ENCODE results near the gene HRH2. TPM values are rescaled to one million over a fixed set of nuclear protein-coding genes. Genes with fewer than 3 reads are reported as not detected.

The HRH2 gene
- total RNA-seq, 2 experiments from 2014 or later: 26.8 to 29.0 TPM

DNA sequence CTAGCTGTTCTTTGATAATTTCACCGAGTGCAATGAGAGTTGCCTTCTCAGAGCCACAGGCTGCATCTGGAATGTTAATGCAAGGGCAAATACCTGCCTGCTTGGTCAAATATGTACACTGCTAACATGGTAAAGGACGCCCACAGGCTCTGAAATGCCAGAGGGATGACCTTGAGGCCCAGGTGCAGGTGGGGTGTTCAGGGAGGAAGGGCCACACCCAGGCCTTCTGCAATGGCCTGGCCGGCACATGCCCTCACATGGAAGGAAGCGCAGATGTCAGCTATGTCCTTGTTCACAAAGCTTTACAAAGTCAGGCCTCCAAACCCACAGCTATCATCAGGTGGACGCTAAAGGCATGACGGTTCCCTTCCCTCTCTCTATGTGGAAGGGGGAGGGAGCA, 48.6 kb downstream of the HRH2 start:
- Mint-ChIP-seq H3K36me3 (peaks cover 17% of the 10 kb centered on the region), H3K9me3 (no peaks in the 10 kb centered on the region), H3K4me3 (no peak overlapping the region), H3K27ac (no peak overlapping the region), H3K27me3 (no peaks in the 10 kb centered on the region), H3K4me1 (no peaks in the 10 kb centered on the region)
- DNase-seq (no peak), ATAC-seq (ENCODE audit: low read depth) (no peak)
- POLR2A ChIA-PET: no interaction called here

DNA sequence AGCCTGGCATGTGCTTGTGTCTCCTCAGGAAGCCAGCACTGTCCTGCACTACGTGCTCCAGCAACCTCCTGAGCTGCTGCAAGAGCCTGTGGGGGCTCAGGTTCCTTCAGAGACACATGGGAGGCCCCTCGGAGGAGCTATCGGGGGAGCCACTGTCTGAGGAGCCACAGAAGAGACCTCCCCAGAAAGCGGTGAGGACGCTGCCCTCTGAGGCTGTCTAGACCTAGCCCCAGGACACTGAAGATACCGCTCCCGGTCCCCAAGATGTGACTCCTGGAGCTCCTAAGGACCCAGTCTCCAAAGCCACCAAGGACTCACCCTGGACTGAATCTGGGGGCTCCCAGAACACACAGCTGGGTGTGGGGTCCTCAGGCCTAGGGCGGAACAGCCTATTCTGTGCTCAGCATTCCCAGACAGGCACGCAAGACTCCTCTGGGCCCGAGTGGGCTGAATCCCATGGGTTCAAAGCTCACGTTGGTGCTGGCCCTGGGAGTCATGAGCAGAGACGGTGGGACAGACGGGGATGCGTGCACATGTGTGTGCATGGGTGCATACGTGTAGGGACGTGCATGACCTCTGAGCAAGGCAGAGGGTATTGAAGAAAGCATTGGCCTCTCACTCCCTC, 50.0 kb downstream of the HRH2 start:
- POLR2A ChIA-PET: no interaction called here
- H3K27me3 Mint-ChIP-seq: no peaks in the 10 kb centered on the region
- H3K36me3 Mint-ChIP-seq: peaks cover 14% of the 10 kb centered on the region
- H3K4me1 Mint-ChIP-seq: no peaks in the 10 kb centered on the region
- DNase-seq (no peak), ATAC-seq (ENCODE audit: low read depth) (no peak)
- no peak overlapping the region for H3K27ac Mint-ChIP-seq
- H3K4me3 Mint-ChIP-seq: no peak overlapping the region
- H3K9me3 Mint-ChIP-seq: no peaks in the 10 kb centered on the region

DNA sequence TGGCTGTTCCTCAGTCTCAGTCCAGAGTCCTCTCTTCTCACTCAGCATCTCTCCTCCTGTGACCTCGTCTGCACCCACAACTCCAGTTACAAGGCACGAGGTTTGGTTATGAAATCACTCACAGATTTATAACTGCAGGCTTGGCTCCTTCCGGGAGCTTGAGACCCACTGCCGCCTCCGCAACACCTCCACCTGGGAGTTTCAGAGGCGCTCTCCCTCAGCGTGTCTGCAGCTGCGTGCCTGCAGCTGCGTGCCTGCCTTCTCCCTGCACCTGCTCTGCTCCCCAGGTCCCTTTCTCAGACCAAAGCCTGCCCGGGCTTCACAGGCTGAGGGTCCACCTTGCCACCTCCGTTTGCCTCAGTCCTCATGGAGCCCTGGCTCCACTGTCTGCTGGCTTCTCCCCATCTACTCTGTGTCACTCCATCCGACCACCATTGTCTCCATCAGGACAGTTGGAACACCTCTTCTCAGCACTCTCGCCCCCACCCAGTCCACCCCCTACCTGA, 51.5 kb downstream of the HRH2 start:
- DNase-seq (no peak), ATAC-seq (ENCODE audit: low read depth) (no peak)
- Mint-ChIP-seq H3K4me1 (no peaks in the 10 kb centered on the region), H3K27ac (no peak overlapping the region), H3K27me3 (no peaks in the 10 kb centered on the region), H3K36me3 (peaks cover 15% of the 10 kb centered on the region), H3K4me3 (no peak overlapping the region), H3K9me3 (peaks cover 4% of the 10 kb centered on the region)
- POLR2A ChIA-PET: no interaction called here

DNA sequence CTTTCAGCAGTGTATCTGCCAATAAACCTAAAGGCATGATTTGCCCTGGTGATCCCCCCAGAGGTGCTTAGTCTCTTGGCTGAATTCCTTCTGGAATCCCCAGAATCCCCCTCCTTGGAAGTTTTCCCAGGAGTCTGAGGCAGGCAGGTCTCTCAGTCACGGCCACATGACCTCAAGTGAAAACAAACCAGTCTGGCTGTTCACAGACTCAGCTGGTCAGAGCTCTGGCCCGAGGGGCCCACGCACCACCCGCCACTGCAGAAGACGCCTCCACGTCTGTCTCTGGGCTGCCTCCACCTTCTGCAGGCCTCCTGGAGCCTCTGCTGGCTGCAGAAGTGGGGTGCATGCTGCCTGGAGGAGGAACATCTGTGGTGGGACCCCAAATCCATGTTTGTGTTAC, 52.5 kb downstream of the HRH2 start:
- POLR2A ChIA-PET: no interaction called here

DNA sequence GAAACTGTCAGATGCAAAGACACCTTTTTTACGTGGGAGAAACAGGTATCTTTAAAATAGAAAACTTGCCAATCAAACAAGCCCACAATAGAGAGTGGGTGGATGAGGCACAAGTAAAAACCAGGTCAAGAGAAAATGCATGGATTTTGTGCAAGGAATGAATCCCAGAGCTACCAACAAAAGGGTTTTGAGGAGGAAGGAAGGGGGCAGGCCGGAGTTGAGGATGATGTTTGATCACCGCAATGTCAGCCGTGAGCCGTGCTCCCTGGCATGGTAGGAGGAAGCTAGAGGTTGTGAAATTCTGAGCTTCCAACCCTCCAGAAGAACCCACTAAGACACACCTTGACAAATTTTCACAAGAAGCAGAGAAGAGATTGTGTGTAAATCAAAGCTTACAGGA, 53.2 kb downstream of the HRH2 start:
- DNase-seq (peak; percentile 6), ATAC-seq (ENCODE audit: low read depth) (no peak)
- POLR2A ChIA-PET: no interaction called here
- no peaks in the 10 kb centered on the region for H3K4me1 Mint-ChIP-seq
- peaks cover 6% of the 10 kb centered on the region for H3K9me3 Mint-ChIP-seq
- H3K27me3 Mint-ChIP-seq: no peaks in the 10 kb centered on the region
- H3K27ac Mint-ChIP-seq: no peak overlapping the region
- peaks cover 18% of the 10 kb centered on the region for H3K36me3 Mint-ChIP-seq
- no peak overlapping the region for H3K4me3 Mint-ChIP-seq

More for the DNA sequence above, 52.5 kb downstream of the HRH2 start:
- Mint-ChIP-seq H3K36me3 (peaks cover 16% of the 10 kb centered on the region), H3K9me3 (peaks cover 4% of the 10 kb centered on the region), H3K4me3 (no peak overlapping the region), H3K27me3 (no peaks in the 10 kb centered on the region), H3K4me1 (no peaks in the 10 kb centered on the region), H3K27ac (no peak overlapping the region)
- DNase-seq (peak; percentile 15), ATAC-seq (ENCODE audit: low read depth) (no peak)

DNA sequence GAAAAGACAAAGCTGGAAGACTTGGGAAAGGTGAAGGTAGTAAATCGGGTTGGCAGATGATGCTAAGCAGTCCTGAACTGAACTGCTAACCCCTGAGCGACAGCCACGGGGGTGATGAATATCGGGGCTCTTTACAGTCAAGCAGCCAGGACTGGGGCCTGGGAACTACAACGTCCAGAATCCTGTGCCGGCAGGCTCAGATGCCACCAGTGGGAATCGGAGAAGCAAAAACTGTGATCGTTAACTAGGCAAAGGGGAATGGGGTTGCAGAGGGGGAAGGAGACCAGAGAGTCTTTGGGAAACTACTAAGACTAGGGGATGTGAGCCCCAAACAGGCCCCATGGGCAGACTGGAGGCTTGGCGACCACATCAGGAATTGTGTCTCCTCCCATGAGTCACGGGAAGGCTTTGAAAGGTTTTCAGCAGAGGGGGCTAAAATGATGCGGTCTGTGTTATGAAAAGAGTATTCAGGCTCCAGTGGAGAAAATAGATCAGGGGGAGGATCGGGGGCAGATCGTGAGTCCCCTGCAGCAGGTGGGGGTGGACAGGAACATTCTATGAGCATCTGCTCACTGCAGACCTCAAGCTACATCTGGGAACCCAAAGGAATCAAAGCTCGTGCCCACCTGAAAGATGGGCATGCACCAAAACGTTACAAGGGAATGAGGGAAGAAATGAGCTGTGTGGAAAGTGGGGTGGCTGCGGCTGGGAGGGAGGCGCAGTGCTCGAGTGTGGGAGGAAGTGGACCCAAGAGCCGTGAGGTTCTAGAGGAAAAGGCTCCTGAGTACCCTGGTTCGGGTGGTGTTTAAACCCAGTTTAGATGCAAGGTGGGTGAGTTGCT, 53.8 kb downstream of the HRH2 start:
- Mint-ChIP-seq H3K27me3 (no peaks in the 10 kb centered on the region), H3K4me3 (no peak overlapping the region), H3K9me3 (peaks cover 9% of the 10 kb centered on the region), H3K4me1 (no peaks in the 10 kb centered on the region), H3K36me3 (peaks cover 20% of the 10 kb centered on the region), H3K27ac (peak overlapping the region; percentile 22)
- POLR2A ChIA-PET: no interaction called here
- DNase-seq (peak; percentile 19), ATAC-seq (ENCODE audit: low read depth) (no peak)

DNA sequence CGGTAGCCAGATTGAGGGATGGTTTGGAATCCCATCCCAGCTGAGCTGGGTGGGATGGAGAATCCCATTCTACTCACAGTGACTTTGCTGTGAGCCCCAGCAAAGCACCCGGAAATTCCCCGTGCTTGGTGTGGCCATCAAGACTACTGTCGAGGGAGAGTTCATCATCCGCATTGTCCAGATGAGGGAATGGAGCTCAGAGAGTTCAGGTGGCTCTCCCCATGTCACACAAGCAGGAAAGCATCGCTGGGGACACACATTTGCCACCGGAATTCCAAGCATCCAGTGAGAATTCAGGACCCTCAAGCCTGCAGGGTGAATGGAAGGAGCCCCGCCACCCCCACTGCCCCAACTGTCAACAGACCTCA, 54.4 kb downstream of the HRH2 start:
- Mint-ChIP-seq H3K9me3 (peaks cover 11% of the 10 kb centered on the region), H3K4me1 (no peaks in the 10 kb centered on the region), H3K27ac (no peak overlapping the region), H3K36me3 (peaks cover 23% of the 10 kb centered on the region), H3K4me3 (no peak overlapping the region), H3K27me3 (no peaks in the 10 kb centered on the region)
- ATAC-seq (ENCODE audit: low read depth) (no peak), DNase-seq (peak; percentile 20)
- POLR2A ChIA-PET: no interaction called here

DNA sequence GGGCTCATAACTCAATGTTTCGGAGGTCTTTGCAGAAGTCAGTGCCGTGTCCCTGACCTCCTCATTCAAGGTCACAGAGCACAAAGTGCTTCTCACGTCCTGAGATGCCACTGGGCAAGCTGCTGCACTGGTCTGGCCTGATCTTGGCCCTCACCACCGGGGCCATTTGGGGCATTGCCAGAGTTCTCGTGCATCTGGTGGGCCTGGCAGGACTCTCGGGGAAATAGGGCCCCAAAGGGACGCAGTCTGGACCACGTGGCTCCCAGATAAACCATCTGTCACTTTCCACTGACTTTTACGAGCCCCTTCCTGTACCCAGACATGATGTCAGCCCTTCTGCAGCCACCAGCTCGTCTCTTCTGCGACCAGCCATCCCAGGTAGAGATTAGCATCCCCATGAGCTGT, 54.8 kb downstream of the HRH2 start:
- H3K27me3 Mint-ChIP-seq: no peaks in the 10 kb centered on the region
- ATAC-seq (ENCODE audit: low read depth) (no peak), DNase-seq (peak; percentile 19)
- no peaks in the 10 kb centered on the region for H3K4me1 Mint-ChIP-seq
- H3K27ac Mint-ChIP-seq: no peak overlapping the region
- no peak overlapping the region for H3K4me3 Mint-ChIP-seq
- peaks cover 23% of the 10 kb centered on the region for H3K36me3 Mint-ChIP-seq
- H3K9me3 Mint-ChIP-seq: peaks cover 14% of the 10 kb centered on the region
- POLR2A ChIA-PET: no interaction called here

DNA sequence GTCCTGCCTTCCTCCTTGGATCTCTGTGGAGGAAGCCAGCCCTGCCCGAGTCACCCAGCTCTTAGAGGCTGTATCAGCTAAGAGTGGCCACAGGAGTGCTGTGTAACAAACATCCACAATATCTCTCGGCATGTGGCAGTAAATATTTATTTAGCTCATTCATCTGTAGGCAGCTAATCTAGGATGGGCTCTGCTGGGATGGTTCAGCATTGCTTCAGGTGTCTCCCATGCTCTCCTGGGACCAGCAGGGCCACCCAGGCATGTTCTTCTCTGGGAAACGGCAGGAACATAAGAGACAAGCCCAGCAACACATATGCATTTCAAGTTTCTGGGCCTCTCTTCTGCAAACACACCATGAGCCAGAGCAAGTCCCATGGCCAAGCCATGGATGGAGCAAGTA, 56.1 kb downstream of the HRH2 start:
- POLR2A ChIA-PET: no interaction called here
- Mint-ChIP-seq H3K27me3 (no peaks in the 10 kb centered on the region), H3K27ac (no peak overlapping the region), H3K9me3 (peaks cover 14% of the 10 kb centered on the region), H3K36me3 (peaks cover 23% of the 10 kb centered on the region), H3K4me3 (no peak overlapping the region), H3K4me1 (peaks cover 1% of the 10 kb centered on the region)
- ATAC-seq (ENCODE audit: low read depth) (no peak), DNase-seq (peak; percentile 8)

DNA sequence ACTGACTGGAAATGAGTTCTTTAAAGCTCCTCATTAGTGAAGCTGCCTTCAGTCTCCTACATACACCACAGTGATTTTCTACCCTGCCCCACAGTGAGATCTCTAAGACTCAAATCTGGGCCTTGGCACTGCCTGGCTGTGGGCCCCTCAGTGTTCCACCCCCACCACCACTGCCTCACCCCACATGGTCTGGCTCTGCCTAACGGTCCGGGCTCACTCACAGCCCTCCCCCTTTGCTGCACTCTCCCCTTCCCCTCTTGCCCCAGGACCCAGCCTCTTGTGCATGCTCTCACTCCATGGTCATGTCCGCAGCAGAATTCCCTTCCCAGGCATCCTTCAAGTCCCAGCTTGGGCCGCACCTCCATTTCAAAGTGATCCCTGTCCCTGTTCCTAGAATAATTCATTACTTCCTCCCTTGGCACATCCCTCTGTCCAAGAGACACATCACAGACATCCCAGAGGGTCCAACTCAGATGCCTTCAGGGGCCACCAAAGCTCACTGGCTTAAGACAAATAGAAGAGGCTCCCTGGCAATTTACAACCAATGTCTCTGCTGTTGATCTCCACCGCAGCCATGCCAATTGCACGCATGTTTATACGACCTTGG, 56.7 kb downstream of the HRH2 start:
- H3K36me3 Mint-ChIP-seq: peaks cover 18% of the 10 kb centered on the region
- no peaks in the 10 kb centered on the region for H3K27me3 Mint-ChIP-seq
- DNase-seq (peak; percentile 10), ATAC-seq (ENCODE audit: low read depth) (no peak)
- no peak overlapping the region for H3K27ac Mint-ChIP-seq
- no peak overlapping the region for H3K4me3 Mint-ChIP-seq
- peaks cover 1% of the 10 kb centered on the region for H3K4me1 Mint-ChIP-seq
- POLR2A ChIA-PET: no interaction called here
- H3K9me3 Mint-ChIP-seq: peaks cover 14% of the 10 kb centered on the region

DNA sequence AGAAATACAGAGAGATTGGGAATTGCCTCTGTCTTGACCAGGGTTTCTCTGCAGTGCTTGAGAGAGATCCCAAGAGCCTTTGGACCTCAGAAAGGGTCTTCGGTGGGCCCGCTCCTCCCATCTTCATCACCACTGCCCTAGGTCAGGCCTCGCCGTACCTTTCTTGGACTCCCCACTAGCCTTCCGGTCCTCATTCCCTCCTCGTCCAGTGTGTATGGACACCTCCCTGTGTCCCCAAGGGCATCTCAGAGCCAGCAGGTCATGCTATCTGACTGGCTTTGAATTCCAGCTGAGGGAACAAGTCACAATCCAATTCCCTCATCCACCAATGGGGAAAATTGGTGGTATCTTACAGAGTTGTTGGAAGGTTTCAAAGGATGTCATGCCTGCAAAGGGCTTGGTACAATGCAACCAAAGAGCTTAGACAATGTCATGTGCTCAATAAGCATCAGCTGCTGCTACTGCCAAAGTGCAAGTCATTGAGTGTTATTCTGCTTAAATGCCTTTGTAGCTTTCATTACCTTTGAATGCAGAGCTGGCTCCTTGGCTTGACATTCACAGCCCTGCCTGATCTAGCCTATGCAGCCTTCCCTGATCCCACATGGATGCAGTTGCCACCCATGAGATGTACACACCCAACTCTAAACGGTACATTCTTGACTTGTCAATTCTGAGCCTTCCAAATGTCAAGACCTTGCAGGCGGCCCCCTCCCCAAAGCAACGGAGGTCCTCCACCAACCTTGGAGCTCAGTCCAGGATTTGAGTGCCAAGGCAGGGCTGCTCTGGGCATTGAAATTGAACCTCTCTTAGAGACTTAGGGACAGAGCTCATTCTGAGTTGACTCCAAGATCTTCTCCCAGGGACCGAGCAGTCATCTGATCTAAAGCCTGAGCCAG, 58.0 kb downstream of the HRH2 start:
- Mint-ChIP-seq H3K4me1 (peaks cover 1% of the 10 kb centered on the region), H3K36me3 (peaks cover 15% of the 10 kb centered on the region), H3K9me3 (peaks cover 14% of the 10 kb centered on the region), H3K27ac (no peak overlapping the region), H3K27me3 (no peaks in the 10 kb centered on the region), H3K4me3 (no peak overlapping the region)
- ATAC-seq (ENCODE audit: low read depth) (no peak), DNase-seq (peak; percentile 19)
- POLR2A ChIA-PET: no interaction called here

DNA sequence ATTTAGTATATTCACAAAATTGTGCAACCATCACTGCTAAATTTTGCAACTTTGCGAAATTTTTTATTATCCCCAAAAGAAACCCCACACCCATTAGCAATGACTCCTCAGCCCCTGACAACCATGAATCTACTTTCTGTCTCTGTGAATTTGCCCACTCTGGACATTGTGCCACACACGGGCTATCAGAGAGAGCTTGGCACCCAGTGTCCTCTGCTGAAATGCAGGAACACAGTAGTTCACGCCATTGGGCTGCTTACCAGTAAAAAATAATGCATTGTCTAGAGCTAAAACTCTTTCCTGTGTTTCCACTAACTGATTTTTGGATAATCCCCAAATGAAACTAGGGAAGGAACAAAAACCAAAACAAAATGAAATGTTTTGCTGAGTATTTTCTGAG, 60.0 kb downstream of the HRH2 start:
- POLR2A ChIA-PET: no interaction called here
- no peaks in the 10 kb centered on the region for H3K27me3 Mint-ChIP-seq
- H3K36me3 Mint-ChIP-seq: peaks cover 15% of the 10 kb centered on the region
- no peak overlapping the region for H3K4me3 Mint-ChIP-seq
- peaks cover 14% of the 10 kb centered on the region for H3K9me3 Mint-ChIP-seq
- H3K4me1 Mint-ChIP-seq: peaks cover 1% of the 10 kb centered on the region
- ATAC-seq (ENCODE audit: low read depth): no peak
- no peak overlapping the region for H3K27ac Mint-ChIP-seq
- no peak for DNase-seq

Data from activated naive CD8-positive, alpha-beta T cell treated with anti-CD3 and anti-CD28 coated beads, Interleukin-2, amount 10 ng/mL, durations not matched to agents 7 days and 5 days (primary cell).